IgD-negative memory B cell (primary cell): Measurements from ENCODE around the gene ZFR2. TPM values are rescaled to one million over a fixed set of nuclear protein-coding genes. Genes with fewer than 3 reads are reported as not detected.

Experiments
- H3K27ac Mint-ChIP-seq, 3 donors: one replicate each; pipeline ENCODE4 v1.8.0; 2020 to 2022; ENCODE audit warnings: mild to moderate bottlenecking in 3 of 3, mixed read lengths in 3 of 3, moderate library complexity in 1 of 3
- H3K27me3 Mint-ChIP-seq: one replicate; pipeline ENCODE4 v1.8.0; 2021; ENCODE audit warnings: mixed read lengths
- H3K36me3 Mint-ChIP-seq: one replicate; pipeline ENCODE4 v1.8.0; 2020; ENCODE audit warnings: mild to moderate bottlenecking, mixed read lengths
- H3K4me1 Mint-ChIP-seq, 3 donors: one replicate each; pipeline ENCODE4 v1.8.0; 2020 to 2022; ENCODE audit warnings: mixed read lengths in 3 of 3, mild to moderate bottlenecking in 1 of 3
- H3K4me3 Mint-ChIP-seq, 4 donors: one replicate each; pipeline ENCODE4 v1.8.0; 2020 to 2022; ENCODE audit warnings: mild to moderate bottlenecking in 4 of 4, mixed read lengths in 4 of 4, moderate library complexity in 3 of 4
- H3K9me3 Mint-ChIP-seq, 3 donors: one replicate each; pipeline ENCODE4 v1.8.0; 2020 to 2021; ENCODE audit warnings: mixed read lengths in 3 of 3, mild to moderate bottlenecking in 1 of 3
- polyA plus RNA-seq: library from polyadenylated mRNA; unstranded; fragments of 300-500 nt; fragmentation: Illumina TruSeq; gene quantifications from one replicate; pipeline ENCODE4 v1.2.3, GENCODE V29; 2021

ZFR2 gene
- polyA plus RNA-seq, 1 donor from 2014 or later, result 0.38 TPM

- Mint-ChIP-seq H3K4me1 (no peaks in the 10 kb centered on the region), H3K9me3 (peaks cover 0 to 7% (median 2%) of the 10 kb centered on the region in 3 donors), H3K27ac (no peak overlapping the region), H3K27me3 (peaks cover 5% of the 10 kb centered on the region), H3K4me3 (no peak overlapping the region), H3K36me3 (no peaks in the 10 kb centered on the region)
Observed at GRCh38 chr19:3835055-3835435, 33.8 kb downstream of the ZFR2 start.

- Mint-ChIP-seq H3K27ac (no peak overlapping the region), H3K4me3 (no peak overlapping the region), H3K27me3 (peaks cover 8% of the 10 kb centered on the region), H3K4me1 (no peaks in the 10 kb centered on the region), H3K9me3 (peaks cover 0 to 7% (median 2%) of the 10 kb centered on the region in 3 donors), H3K36me3 (no peaks in the 10 kb centered on the region)
Observed at GRCh38 chr19:3834349-3835054, 34.3 kb downstream of the ZFR2 start.

- no peak overlapping the region for H3K27ac Mint-ChIP-seq
Observed at GRCh38 chr19:3833578-3834348, 35.1 kb downstream of the ZFR2 start.

GRCh38 chr19:3832001-3832400 lies 36.8 kb downstream of the ZFR2 start:
- H3K36me3 Mint-ChIP-seq, result no peaks in the 10 kb centered on the region
- peaks cover 0 to 3% (median 0%) of the 10 kb centered on the region in 3 donors for H3K9me3 Mint-ChIP-seq
- no peak overlapping the region for H3K4me3 Mint-ChIP-seq

More at GRCh38 chr19:3833578-3834348, 35.1 kb downstream of the ZFR2 start:
- peaks cover 12% of the 10 kb centered on the region for H3K27me3 Mint-ChIP-seq
- H3K4me1 Mint-ChIP-seq, result no peaks in the 10 kb centered on the region
- H3K4me3 Mint-ChIP-seq, result no peak overlapping the region
- peaks cover 0 to 7% (median 2%) of the 10 kb centered on the region in 3 donors for H3K9me3 Mint-ChIP-seq
- H3K36me3 Mint-ChIP-seq, result no peaks in the 10 kb centered on the region

GRCh38 chr19:3831601-3832000 lies 37.2 kb downstream of the ZFR2 start:
- Mint-ChIP-seq H3K27ac (no peak overlapping the region), H3K4me1 (peaks cover 0 to 5% (median 4%) of the 10 kb centered on the region in 3 donors), H3K36me3 (no peaks in the 10 kb centered on the region), H3K4me3 (no peak overlapping the region), H3K27me3 (peaks cover 13% of the 10 kb centered on the region), H3K9me3 (peaks cover 0 to 3% (median 0%) of the 10 kb centered on the region in 3 donors)

More at GRCh38 chr19:3832001-3832400, 36.8 kb downstream of the ZFR2 start:
- Mint-ChIP-seq H3K27me3 (peaks cover 13% of the 10 kb centered on the region), H3K4me1 (peaks cover 0 to 5% (median 4%) of the 10 kb centered on the region in 3 donors), H3K27ac (no peak overlapping the region)

- Mint-ChIP-seq H3K4me1 (peaks cover 0 to 5% (median 4%) of the 10 kb centered on the region in 3 donors), H3K27me3 (peaks cover 13% of the 10 kb centered on the region), H3K36me3 (no peaks in the 10 kb centered on the region), H3K9me3 (peaks cover 0 to 3% (median 0%) of the 10 kb centered on the region in 3 donors), H3K4me3 (no peak overlapping the region), H3K27ac (no peak overlapping the region)
Observed at GRCh38 chr19:3830621-3831589, 37.9 kb downstream of the ZFR2 start.

GRCh38 chr19:3827306-3827705 lies 41.5 kb downstream of the ZFR2 start:
- Mint-ChIP-seq H3K4me3 (no peak overlapping the region), H3K27me3 (peaks cover 23% of the 10 kb centered on the region), H3K27ac (no peak overlapping the region), H3K9me3 (peaks cover 0 to 3% (median 0%) of the 10 kb centered on the region in 3 donors), H3K4me1 (peaks cover 0 to 5% (median 4%) of the 10 kb centered on the region in 3 donors), H3K36me3 (no peaks in the 10 kb centered on the region)

GRCh38 chr19:3826163-3826562 lies 42.7 kb downstream of the ZFR2 start:
- no peak overlapping the region for H3K4me3 Mint-ChIP-seq
- peaks cover 0 to 7% (median 4%) of the 10 kb centered on the region in 3 donors for H3K4me1 Mint-ChIP-seq
- H3K36me3 Mint-ChIP-seq, result no peaks in the 10 kb centered on the region
- peaks cover 21% of the 10 kb centered on the region for H3K27me3 Mint-ChIP-seq
- peaks cover 0 to 3% (median 0%) of the 10 kb centered on the region in 3 donors for H3K9me3 Mint-ChIP-seq
- no peak overlapping the region for H3K27ac Mint-ChIP-seq

GRCh38 chr19:3825286-3825956 lies 43.4 kb downstream of the ZFR2 start:
- Mint-ChIP-seq H3K4me3 (no peak overlapping the region), H3K9me3 (no peaks in the 10 kb centered on the region), H3K27me3 (peaks cover 18% of the 10 kb centered on the region), H3K4me1 (peaks cover 0 to 7% (median 6%) of the 10 kb centered on the region in 3 donors), H3K36me3 (no peaks in the 10 kb centered on the region), H3K27ac (peak overlapping the region in 1 of 3 donors; percentile 60)

- H3K36me3 Mint-ChIP-seq, result no peaks in the 10 kb centered on the region
- peaks cover 10% of the 10 kb centered on the region for H3K27me3 Mint-ChIP-seq
- no peak overlapping the region for H3K4me3 Mint-ChIP-seq
- no peak overlapping the region for H3K27ac Mint-ChIP-seq
- H3K4me1 Mint-ChIP-seq, result peaks cover 0 to 7% (median 3%) of the 10 kb centered on the region in 3 donors
- no peaks in the 10 kb centered on the region for H3K9me3 Mint-ChIP-seq
Observed at GRCh38 chr19:3823350-3823713, 45.5 kb downstream of the ZFR2 start.

- H3K36me3 Mint-ChIP-seq, result no peaks in the 10 kb centered on the region
- peaks cover 10% of the 10 kb centered on the region for H3K27me3 Mint-ChIP-seq
- H3K27ac Mint-ChIP-seq, result no peak overlapping the region
- H3K4me3 Mint-ChIP-seq, result no peak overlapping the region
- H3K9me3 Mint-ChIP-seq, result no peaks in the 10 kb centered on the region
- peaks cover 0 to 8% (median 3%) of the 10 kb centered on the region in 3 donors for H3K4me1 Mint-ChIP-seq
Observed at GRCh38 chr19:3822683-3823349, 46.0 kb downstream of the ZFR2 start.

GRCh38 chr19:3821857-3822364 lies 46.9 kb downstream of the ZFR2 start:
- H3K4me1 Mint-ChIP-seq, result peaks cover 0 to 9% (median 4%) of the 10 kb centered on the region in 3 donors
- peak overlapping the region in 1 of 3 donors; percentile 90 for H3K27ac Mint-ChIP-seq

GRCh38 chr19:3821156-3821555 lies 47.7 kb downstream of the ZFR2 start:
- H3K9me3 Mint-ChIP-seq, result no peaks in the 10 kb centered on the region
- H3K36me3 Mint-ChIP-seq, result no peaks in the 10 kb centered on the region
- peaks cover 0 to 9% (median 4%) of the 10 kb centered on the region in 3 donors for H3K4me1 Mint-ChIP-seq
- H3K27ac Mint-ChIP-seq, result no peak overlapping the region
- H3K4me3 Mint-ChIP-seq, result peak overlapping the region in 1 of 4 donors; percentile 43
- H3K27me3 Mint-ChIP-seq, result peaks cover 10% of the 10 kb centered on the region

More at GRCh38 chr19:3821857-3822364, 46.9 kb downstream of the ZFR2 start:
- Mint-ChIP-seq H3K4me3 (peak overlapping the region in 1 of 4 donors; percentile 71), H3K27me3 (peaks cover 10% of the 10 kb centered on the region), H3K9me3 (no peaks in the 10 kb centered on the region), H3K36me3 (no peaks in the 10 kb centered on the region)
